Epithelial cell of proximal tubule (primary cell): ENCODE data around the gene OSBPL2. TPM values are rescaled to one million over a fixed set of nuclear protein-coding genes. Genes with fewer than 3 reads are reported as not detected.

Experiments
- DNase-seq: peaks from one replicate; pipeline ENCODE4 v3.0.0-alpha.2; 2011; ENCODE audit warnings: low read depth
- H3K4me3 ChIP-seq: 2 replicates; pipeline ENCODE4 v1.5.1; 2011; ENCODE audit warnings: low read depth, mild to moderate bottlenecking, low read length
- CTCF ChIP-seq: conservative IDR thresholded peaks from 2 replicates; pipeline ENCODE4 v1.5.1; 2012; ENCODE audit warnings: low read depth, mild to moderate bottlenecking, low read length
- total RNA-seq: library from RNA; depleted of rRNA; stranded (reverse); fragments of >200 nt; gene quantifications from 2 replicates; pipeline ENCODE4 v1.2.3, GENCODE V29; 2015

Gene OSBPL2
- total RNA-seq, 1 donor from 2014 or later, result 20.6 TPM

- no peak for TF ChIP-seq CTCF
- DNase-seq, result no peak
- H3K4me3 ChIP-seq, result no peak overlapping the region
Observed at GRCh38 chr20:62276439-62276838, 38.1 kb downstream of the OSBPL2 start.

- H3K4me3 ChIP-seq, result no peak overlapping the region
- no peak for DNase-seq
- no peak for TF ChIP-seq CTCF
Observed at GRCh38 chr20:62277253-62277652, 38.9 kb downstream of the OSBPL2 start.

GRCh38 chr20:62280303-62280702 lies 42.0 kb downstream of the OSBPL2 start:
- DNase-seq, result no peak
- H3K4me3 ChIP-seq, result no peak overlapping the region
- no peak for TF ChIP-seq CTCF

GRCh38 chr20:62281161-62281933 lies 43.0 kb downstream of the OSBPL2 start:
- no peak for TF ChIP-seq CTCF
- H3K4me3 ChIP-seq, result no peak overlapping the region
- no peak for DNase-seq

- no peak for DNase-seq
- no peak overlapping the region for H3K4me3 ChIP-seq
- no peak for TF ChIP-seq CTCF
Observed at GRCh38 chr20:62282103-62282502, 43.8 kb downstream of the OSBPL2 start.

GRCh38 chr20:62282877-62283503 lies 44.7 kb downstream of the OSBPL2 start:
- no peak overlapping the region for H3K4me3 ChIP-seq
- TF ChIP-seq CTCF, result no peak
- DNase-seq, result no peak
